Measurements from ENCODE around the gene CST3. TPM values are rescaled to one million over a fixed set of nuclear protein-coding genes. Genes with fewer than 3 reads are reported as not detected.
A peak's percentile ranks its signal among the peaks of the same experiment; 100 is the strongest.
"Not testable (repeated sequence)": the region's sequence is repeated elsewhere in the genome, so short reads cannot be mapped to it uniquely, and the experiment has no call there.

CST3 gene
- total RNA-seq, 1 donor from 2014 or later: 2,306 TPM

DNA sequence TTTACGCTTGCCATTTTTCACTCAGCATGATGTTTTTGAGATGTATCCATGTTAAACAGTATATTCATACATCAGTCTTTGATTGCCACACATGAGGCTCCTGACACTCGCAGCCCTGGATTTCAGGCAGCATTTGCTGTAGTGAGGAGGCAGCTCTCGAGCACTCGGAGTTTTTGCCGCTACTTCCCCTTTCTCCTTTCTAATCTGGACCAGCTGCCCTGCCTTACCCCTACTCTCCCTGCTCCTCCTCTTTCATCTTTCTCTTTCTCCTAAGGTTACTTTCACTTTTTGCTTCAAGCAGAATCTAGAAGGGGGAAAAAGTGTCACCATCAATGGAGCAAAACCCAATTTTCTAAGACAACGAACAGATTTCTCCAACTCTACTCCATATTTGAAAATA lies 5.9 kb upstream of the CST3 start:
- DNase-seq (ENCODE audit: low spot score): no peak

DNA sequence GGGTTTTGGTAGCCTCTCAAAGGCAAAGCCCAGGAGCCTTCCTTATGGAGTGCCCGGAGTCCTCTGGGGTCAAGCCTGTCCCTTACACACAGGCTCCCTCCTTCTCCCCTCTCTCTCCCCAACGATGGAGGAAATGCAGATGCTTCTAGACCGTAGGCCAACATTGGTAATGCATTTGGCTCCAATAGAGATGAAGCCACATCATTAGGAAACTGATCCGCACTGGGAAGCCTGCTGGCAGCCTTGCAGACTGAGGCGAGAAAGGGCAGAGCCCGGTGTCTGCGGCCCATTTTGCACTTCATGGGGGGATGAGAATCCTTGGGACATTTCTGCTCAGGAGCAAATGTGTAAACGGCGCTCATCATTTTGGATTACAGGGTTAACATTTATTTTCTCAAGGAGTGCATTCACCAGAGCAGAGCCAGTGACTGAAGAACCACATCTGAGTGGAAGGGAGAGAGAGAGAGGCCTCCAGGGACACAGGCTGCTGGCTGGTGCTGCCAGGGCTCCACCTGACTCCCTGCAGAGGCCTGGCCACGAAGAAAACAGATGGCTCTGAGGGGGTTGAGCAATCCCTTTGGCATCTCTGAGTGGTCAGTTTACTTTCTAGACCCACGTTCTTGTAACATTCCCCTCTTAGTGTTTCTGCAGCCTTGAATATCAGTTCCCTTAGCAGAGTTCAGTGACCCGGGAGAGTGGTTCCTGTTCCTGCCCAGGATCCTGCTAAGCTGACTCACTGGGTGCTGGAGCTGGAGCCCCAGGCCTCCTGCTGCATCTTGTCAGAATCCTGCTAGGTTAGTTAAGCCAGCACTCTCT lies 4.4 kb upstream of the CST3 start:
- peak; percentile 53 for DNase-seq (ENCODE audit: low spot score)

DNA sequence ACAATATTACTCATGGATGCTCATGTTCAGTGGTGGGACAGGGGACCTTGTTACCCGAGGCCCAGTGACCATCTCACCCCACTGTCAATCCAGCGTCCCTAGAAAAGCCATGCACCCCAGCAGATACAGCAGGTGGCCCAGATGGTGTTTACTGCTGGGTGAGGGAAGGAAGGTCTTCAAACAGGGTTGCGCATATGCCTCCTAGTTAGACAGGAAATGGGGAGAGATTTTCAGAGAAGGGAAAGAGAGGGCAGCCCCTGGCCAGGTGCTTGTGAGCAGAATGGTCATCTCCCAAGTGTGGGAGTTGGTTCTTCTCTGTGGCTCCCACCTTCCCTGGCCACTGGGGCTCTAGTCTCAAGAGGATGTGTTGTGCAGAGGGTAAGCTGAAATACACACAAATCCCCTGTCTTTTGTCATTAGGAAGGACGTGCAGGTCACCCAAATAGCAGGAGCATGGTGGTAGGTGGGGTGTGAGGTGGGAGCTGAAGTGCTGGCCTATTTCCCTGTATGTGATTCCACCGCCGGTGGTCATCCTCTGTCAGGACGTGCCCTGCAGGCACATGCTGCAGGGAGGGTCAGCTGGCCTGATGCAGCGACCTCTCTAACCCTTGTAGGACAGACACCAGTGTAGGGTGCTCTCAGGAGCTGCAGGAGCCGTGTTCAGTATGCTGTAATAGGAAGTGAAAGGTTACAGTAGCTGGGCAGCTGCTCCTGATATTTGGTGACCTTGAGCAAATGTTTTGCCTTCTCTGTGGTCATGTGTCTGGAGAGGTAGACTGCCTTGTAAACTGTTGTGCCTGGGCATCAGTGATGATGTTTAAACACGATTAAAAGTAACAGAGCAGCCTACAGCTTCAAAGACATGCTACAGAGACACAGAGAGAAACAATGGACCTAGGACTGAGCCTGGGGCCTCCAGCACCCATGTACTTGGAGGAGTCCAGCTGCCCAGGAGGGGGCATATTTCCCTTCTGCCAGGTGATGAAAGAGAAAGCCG lies 3.2 kb upstream of the CST3 start:
- no peak for DNase-seq (ENCODE audit: low spot score)

DNA sequence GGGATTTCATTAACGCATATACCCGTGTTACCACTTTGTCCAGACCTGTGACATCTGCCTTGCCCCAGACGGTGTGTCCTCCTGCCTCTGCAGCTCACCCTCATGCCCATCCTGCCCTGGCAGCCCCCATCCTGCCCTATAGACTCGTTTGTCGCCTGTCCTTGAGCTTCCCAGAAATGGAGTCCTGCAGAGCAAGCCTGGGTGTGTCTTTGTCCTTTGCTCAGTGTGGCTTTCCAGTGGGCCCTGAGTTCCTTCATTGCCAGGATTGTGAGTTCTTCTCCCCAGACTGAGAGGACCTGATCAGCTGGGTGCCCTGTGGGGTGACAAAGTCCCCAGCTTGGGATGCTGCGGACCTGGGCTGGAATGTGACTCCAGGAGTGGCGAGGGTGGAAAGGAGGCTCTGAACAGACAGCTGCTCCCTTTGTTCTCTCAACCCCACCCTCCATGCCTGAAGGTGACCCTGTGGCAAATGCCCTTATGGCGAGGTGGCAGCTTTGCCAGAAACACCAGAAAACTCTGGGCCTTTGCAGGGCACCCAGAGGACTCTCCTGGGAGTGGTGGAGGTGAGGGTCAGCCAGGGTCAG lies 2.4 kb upstream of the CST3 start:
- no peak for DNase-seq (ENCODE audit: low spot score)

DNA sequence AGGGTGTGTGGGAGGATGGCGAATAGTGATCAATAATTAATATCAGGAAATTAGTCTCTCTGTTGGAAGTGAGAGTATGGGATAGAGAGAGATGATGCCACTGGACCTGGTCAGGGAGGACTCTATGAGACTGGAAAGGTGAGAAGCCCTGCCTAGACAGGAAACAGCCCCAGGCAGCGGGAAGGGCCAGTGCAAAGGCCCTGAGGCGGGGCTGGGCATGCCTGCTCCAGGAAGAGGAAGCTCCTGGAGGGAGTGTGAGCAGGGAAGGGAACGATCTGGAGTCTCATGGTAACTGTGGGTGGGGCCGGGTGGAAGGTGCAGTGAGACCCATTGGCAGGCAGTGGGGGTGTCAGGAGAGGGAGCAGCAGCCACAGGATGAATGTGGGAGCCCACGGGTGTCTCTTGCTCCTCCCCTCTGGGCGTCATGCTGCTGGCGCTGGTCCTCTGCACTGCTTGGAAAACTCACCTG lies 1.8 kb upstream of the CST3 start:
- no peak for DNase-seq (ENCODE audit: low spot score)

DNA sequence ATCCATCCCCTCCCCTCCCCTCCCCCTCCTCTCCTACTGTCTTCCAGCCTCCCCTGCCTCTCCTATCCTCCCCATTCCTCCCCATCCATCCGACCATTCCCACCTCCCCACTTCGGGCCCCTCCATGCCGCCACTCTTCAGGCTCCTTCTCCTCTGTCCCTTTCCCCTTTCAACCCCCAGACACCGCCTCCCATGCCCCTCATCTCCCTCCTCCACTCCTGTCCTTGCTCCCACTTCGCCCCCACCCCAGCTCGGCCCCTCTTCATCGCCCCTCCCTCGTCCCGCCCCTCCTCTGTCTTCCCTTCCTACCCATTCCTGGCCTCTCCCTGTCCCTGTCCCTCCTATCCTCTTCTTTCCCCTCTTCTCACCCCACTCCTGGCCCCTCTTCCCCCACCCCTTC lies 554 bp upstream of the CST3 start:
- DNase-seq (ENCODE audit: low spot score): no peak

DNA sequence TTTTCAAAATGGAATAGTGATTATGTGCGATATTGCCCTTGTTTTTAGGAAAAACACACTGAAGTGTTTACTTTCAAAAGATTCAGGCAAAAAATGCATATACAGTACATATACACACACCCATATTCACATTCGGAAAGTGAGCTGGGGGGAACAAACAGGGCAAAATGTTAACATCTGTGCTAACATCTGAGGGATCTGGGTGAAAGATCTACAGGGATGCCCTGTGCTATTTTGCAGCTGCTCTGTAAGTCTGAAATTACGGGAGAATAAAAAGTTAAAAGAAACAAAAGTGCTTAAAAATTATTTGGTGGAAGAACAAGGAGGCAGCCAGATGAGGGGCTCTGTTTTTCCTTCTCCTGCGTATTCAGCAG lies 860 bp downstream of the CST3 start:
- DNase-seq (ENCODE audit: low spot score): no peak

DNA sequence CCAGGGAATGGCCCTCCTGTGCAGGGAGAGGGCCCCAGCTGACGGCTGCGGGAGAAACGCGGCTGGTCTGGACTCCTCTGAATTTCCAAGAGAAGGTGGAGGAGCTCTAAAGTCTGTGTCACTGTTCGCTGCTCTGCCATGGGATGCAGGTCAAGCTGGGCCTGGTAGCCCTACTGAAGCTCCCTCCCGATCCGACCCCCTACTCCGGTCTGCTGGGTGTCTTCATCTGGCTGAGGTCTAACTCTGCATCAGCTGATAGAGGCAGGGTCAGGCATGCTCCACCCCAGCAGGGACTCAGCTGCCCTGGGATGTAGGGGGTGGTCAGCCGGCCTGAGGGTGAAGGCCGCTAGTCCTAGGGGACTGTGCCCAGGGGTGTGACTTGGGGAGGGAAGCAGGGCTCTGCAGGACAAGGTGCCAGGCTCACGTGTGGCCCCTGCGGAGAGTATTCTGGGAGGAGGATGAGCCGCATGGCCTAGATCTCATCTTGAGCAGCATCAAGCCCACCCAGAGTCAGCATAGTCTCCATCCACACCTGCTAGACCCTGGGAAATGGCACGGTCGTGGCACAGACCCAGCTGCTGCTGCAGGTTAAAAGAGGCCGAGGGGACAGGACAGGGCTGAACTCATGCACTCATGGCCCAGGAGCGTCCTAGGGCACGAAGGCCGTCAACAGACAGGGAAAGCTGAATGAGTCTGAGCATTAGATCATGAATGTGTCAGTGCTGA lies 1.4 kb downstream of the CST3 start:
- no peak for DNase-seq (ENCODE audit: low spot score)

DNA sequence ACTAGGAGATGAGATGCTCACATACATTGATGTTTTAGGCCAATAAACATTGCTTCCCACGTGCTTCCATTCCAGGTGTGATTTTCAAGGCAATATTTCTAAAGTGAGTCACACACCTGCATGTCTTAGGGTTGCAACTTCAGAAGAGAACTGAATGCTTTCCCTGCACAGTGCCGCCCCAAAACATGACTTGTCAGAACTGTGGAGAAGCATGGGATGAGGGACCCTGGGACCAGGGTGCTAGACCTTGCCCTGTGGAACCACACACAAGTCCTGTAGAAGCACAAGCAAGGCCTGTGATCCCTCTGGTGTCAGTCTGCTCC lies 2.0 kb downstream of the CST3 start:
- DNase-seq (ENCODE audit: low spot score): not testable (repeated sequence)

DNA sequence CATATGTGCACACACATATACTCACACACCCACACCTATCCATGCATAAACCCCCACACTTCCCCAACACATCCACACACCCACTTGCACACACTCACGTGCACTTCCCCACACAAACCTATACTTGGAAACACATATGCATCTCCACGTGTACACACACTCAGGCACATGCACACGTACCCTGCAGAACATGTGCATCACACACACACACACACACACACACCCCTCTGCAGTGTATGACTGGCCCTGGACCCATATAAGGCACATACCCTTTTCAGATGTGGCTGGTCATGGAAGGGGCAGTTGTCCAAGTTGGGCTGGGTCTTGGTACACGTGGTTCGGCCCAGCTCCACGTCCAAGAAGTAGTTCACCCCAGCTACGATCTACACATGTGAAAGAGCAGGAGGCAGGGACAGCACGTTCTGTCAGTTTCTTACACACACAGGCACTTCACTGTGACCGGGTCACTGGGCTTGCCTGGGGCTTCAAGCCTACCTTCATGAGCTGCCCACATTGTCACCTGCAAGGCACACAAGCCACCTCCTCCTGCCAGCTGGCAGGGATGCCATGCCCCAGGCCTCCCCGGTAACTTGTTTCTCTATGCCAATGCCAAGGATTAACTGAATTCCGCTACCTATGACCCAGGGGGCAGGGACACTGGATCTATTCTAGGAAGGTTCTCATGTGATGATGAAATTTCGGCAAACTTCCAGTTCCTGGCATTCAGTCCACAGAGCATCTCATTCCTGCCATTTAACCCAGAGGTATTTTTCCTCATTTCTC lies 2.6 kb downstream of the CST3 start:
- no peak for DNase-seq (ENCODE audit: low spot score)

DNA sequence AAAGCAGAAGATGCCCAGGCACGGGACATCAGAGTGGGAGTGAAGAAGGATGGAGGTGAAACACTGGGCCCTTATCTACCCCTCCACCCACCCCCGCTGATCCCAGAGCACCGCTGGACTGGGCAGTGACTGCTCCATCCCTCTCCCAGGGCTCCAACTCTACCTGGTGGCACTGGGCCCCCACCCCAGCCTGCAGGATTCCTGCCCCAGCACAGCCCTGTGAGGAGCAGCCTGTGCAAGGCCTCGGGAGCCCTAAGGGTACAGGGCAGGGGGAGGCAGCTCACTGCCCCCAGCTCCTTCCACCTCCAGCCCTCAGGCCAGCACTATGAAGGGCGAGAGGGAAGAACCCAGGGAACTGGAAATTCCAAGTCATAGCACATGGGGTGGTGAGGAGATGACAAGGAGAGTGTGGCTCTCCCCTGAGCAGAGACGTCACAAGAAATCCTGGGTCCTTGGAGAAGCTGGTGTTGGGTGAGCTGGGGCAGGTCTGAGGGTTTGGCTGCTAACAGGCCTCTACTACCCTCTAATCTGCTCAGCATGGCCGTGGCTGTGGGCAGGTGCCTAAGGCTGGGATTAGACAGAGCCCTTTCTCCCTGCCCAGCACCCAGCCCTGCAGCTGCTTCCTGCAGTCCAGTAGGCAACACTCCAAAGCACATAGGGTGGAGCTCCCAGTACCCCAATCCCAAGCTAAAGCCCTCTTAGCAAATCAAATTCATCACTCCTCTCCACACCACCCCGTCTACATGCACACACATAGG lies 3.5 kb downstream of the CST3 start:
- DNase-seq (ENCODE audit: low spot score): no peak

DNA sequence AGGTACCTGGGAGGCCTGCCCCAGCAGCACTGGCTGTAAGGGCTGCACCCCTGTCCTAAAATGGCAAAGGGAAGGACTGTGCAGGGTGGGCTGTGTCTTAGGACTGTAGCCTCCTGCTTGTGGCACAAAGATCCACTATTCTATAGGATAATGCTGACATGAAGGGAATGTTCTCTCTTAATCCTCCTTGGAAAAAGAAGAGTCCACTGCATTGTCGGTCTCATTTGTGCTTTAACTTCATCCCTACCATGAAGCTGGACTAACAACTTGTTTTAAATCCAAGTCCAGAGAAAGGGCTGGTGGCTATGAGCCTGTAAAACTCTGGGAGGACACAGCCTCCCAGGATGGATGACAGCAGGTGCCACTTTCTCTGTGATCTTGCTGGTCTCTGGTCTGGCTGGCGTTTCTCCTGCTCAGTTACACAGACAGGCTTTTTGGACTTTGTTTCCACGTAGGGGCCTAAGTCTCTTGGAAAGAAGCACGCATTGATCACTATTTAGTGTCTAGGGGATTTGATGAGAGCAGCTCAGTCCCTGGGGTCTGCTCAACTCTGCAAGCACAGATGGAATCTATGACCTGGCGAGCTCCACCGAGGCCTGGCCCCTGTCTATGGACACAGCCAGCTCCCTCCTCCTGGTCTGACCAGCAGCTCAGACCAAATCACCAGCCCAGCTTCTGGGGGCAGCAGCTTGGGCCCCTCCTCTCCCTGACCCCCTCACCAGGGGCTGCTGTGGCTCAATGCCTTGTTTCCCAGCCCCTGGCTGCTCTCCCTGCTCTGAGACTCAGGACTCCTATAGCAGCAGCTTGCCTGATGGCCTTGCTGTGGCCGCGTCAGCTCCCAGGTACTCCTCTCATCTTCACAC lies 4.8 kb downstream of the CST3 start:
- DNase-seq (ENCODE audit: low spot score): no peak

DNA sequence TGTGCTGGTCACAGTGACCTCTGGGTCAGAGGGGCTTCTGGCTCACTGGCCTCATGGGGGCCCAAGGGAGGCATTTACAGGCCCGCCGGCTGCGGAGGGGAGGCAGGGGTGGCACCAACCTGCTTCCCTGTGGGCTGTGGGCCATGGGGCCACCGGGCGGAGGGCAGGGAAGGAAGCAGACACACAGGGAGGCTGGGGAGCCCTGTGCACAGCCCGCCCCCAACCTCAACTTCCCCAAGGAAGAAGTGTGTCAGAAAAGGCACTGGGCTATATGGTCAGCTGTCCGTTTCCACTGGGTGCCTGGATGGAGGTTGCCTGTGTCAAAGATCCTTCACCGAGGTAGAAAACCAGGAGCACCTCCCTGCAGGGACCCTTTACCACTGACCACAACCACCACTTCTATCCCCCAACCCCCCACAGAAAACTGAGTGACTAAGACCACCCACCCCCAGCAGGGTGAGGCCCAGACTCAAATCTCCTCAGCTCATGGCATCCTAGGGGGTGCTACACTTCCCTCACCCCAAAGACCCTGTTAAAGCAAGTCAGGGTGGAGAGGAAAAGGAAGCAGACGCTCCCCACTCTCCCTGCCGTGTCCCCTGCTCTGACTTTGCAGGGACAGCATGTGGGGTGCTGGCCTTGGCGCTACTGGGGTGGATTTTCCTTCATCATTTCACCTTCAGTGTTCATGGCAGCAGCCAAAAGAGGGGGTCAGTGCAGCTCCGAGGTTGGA lies 5.6 kb downstream of the CST3 start:
- DNase-seq (ENCODE audit: low spot score): no peak

DNA sequence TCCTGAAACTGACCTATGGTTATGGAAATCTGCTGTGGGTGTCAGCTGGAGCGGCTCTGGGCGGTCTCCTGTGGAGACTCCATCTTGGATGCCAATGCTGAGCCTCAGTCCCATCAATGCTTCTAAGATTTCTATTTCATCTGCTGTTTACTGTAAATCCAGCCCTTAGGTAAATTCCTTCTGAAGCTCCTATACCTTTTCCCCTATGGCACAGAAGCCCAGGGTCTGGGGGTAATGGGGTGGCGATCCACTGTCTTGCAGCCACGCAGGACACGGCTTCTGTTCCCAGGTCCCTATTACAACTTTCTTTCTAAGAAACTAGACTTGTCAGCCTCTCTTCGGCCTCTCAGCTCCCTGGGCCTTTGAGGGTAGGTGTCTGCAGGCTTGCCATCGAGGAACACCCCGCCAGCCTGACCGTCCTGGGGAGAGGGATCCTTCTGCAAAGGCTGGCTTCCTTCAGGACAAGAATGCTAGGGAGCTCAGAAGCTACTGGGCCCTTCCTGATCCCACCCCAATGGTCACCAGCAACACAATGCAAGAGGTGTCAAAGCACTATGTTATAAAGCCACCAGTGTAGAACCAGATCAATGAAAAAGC lies 6.4 kb downstream of the CST3 start:
- no peak for DNase-seq (ENCODE audit: low spot score)

DNA sequence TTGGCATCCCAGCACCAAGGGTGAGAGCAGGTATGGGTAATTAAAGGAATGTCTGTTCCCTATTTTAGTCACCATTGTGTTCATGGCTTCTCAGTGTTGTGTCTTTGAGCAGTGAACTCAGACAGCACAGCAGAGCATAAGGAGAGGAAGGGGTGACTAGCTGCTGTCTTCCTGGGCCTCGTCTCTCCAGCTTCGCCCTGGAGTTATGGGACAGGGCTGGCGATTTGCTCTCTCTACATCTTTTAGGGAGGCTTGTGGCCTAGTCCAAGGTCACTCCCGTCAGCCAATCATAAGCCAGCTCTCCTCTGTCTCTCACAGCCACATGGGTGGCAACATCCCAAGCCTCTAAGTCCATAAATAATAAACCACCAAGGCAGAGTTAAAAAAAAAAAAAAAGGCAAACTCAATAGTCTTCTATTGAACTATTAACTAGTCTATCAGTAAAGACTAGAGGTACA lies 7.3 kb downstream of the CST3 start:
- no peak for DNase-seq (ENCODE audit: low spot score)

DNA sequence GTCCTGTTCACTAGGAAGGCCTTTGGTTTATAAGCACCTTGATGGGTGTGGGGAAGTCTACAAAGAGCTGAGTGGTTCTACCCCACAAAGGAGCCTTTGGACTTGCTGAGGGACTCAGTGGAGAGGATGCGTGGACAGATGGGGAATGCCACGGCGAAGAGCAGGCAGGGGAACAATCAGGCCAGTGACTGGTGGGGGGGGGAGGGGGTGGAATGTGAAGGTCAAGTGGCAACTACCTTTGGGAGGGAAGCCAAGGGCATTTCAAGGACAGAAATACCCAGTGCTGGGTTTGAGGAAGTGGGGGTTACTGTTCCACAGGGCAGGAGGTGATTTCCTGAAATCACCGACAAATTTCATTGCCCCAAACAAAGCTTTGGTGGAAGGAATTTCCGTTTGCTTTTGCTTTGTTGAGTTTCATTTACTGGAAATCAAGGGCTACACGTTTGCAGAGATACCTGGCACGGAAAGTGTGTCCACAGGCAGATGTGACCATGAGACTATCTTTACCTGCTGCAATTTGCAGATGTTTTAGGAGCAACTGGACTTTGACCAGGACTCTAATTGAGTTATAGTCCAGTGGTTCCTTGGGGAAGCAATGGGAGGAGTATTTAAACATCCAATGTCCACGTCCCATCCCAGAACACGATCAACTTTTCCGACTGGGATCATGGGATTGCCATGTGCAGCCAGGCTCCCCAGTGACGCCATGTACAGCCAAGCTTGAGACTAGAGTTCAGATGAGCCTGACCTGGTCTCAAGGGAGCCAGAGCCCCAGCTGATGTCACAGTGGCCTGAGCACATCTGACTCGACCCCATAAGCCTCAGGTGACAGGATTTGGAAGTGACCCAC lies 8.0 kb downstream of the CST3 start:
- DNase-seq (ENCODE audit: low spot score): no peak

DNA sequence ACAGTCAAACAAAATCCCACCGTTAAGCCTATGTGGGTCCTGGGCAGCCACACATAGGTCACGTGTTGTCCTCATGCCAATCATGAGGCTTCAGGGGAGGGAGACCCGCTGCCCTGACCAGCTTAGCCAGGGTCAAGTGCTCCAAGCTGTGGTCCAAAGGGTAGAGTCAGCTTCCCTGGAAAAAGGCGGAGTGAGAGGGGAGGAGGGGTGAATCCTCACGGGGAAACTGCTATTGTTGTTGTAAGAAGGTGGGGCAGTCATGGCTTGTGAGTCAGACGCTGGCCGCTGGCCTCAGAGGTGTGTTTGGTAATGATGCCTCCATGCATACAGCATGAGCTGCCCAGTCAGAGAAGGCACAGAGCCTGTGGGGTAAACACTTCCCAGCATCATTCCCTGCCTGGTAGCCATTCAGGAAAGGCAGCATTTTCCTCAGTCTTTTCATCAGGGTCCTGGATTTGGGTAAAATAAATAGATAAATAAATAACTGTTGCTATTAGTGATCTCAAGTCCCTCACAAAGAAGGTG lies 8.7 kb downstream of the CST3 start:
- peak; percentile 87 for DNase-seq (ENCODE audit: low spot score)
